D341Med (cell line): ENCODE measurements around the gene MT1H.
A peak's percentile ranks its signal among the peaks of the same experiment; 100 is the strongest.

ENCODE experiments used
- DNase-seq: peaks from one replicate; pipeline ENCODE4 v3.0.0; 2012; ENCODE audit warnings: low spot score

MT1H gene

GRCh38 chr16:56636616-56637413 is 32.8 kb upstream of the MT1H start:
- no peak for DNase-seq

GRCh38 chr16:56637814-56638750 is 31.5 kb upstream of the MT1H start, which contains the start of gene MT1A:
TSS of gene MT1A (plus strand) at chr16:56638666. CDS start at chr16:56638739, 73 bp downstream.
- no peak for DNase-seq

- DNase-seq = no peak
Observed at GRCh38 chr16:56639045-56639444, 30.6 kb upstream of the MT1H start.

- DNase-seq = no peak
Observed at GRCh38 chr16:56640076-56640475, 29.5 kb upstream of the MT1H start.

- no peak for DNase-seq
Observed at GRCh38 chr16:56641166-56641565, 28.4 kb upstream of the MT1H start.

- DNase-seq = no peak
Observed at GRCh38 chr16:56643080-56643778, 26.4 kb upstream of the MT1H start.

GRCh38 chr16:56643833-56644232 is 25.8 kb upstream of the MT1H start:
- DNase-seq = no peak

GRCh38 chr16:56645311-56645710 is 24.3 kb upstream of the MT1H start:
- DNase-seq = no peak

GRCh38 chr16:56645838-56646237 is 23.8 kb upstream of the MT1H start:
- no peak for DNase-seq

- no peak for DNase-seq
Observed at GRCh38 chr16:56647641-56648431, 21.8 kb upstream of the MT1H start.

- no peak for DNase-seq
Observed at GRCh38 chr16:56649271-56649670, 20.3 kb upstream of the MT1H start.

- no peak for DNase-seq
Observed at GRCh38 chr16:56649820-56650219, 19.8 kb upstream of the MT1H start.

GRCh38 chr16:56651586-56651985 is 18.0 kb upstream of the MT1H start, which contains the start of gene MT1B:
TSS of gene MT1B (plus strand) at chr16:56651886. CDS start at chr16:56651954, 68 bp downstream.
- no peak for DNase-seq

- no peak for DNase-seq
Observed at GRCh38 chr16:56652600-56652999, 17.0 kb upstream of the MT1H start.

GRCh38 chr16:56653218-56653617 is 16.4 kb upstream of the MT1H start:
- no peak for DNase-seq

GRCh38 chr16:56657555-56658326 is 11.9 kb upstream of the MT1H start, which contains the start of gene MT1F:
TSS of gene MT1F (plus strand) at chr16:56657959. CDS start at chr16:56658059, 100 bp downstream.
- peak; percentile 53 for DNase-seq

GRCh38 chr16:56658327-56658875 is 11.2 kb upstream of the MT1H start:
- DNase-seq = no peak

GRCh38 chr16:56662357-56663354 is 7.0 kb upstream of the MT1H start:
- DNase-seq = no peak

- no peak for DNase-seq
Observed at GRCh38 chr16:56664506-56664905, 5.1 kb upstream of the MT1H start.
